Activated T-cell treated with anti-CD3 and anti-CD28 coated beads for 4 hours (primary cell): ENCODE measurements around the gene MRTFB.

ENCODE experiments used
- DNase-seq: peaks from one replicate; pipeline ENCODE4 v3.0.0-alpha.2; 2020

MRTFB gene

GRCh38 chr16:14244196-14245010 is 173.3 kb downstream of the MRTFB start:
- DNase-seq = no peak

GRCh38 chr16:14248791-14249190 is 177.7 kb downstream of the MRTFB start:
- no peak for DNase-seq

DNA sequence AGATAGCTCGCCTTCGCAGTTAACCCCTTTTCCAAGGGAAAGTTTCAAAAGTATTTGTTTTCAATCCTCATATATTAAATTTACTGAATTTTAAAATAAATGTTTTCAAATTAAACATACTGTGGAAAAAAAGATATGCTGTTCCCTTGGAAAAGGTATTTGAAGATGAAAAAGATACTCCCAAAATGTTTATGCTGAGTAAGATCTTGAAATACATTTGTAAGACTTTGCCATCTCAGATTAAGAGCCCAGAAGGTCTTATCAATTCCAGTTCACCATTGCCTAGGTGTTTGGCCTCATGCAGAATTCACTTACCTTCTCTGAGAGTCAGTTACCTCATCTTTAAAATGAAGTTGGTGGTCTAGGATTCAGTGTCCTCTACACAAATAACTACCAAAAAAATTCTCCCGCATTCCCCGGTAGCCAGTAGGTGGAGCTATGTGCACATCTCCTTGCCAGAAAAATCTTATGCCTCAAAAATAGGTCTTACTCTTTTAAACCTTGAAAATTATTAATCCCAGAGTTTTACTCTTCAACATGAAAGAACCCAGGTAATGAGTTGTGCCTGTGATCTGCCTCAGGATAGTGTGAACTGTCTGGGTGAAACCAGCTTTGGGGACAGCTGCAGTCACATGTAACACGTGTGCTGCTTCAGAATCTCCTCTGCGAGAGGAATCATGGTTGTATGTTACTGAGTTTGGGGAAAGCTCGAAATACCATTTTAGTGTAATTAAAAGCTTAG is 178.3 kb downstream of the MRTFB start:
- DNase-seq = peak; percentile 49

DNA sequence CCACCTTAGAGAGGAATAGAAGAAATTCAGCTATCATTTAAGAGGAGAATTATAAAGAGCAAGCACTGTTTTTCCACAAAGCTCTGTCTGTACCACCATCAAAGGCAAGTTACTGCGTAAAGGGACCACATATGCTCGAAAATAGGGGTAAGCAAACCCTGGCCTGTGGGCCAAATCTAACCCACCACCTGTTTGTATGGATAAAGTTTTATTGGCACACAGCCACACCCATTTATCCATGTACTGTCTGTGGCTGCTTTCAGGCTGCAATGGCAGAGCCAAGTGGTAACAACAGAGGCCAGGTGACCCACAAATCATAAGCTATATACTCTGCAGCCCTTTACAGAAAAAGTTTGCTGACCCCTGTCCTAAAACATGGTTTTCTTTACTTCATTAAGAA is 180.3 kb downstream of the MRTFB start:
- no peak for DNase-seq

GRCh38 chr16:14252860-14253259 is 181.7 kb downstream of the MRTFB start:
- DNase-seq = no peak

- DNase-seq = no peak
Observed at GRCh38 chr16:14263011-14263410, 191.9 kb downstream of the MRTFB start.

GRCh38 chr16:14263769-14264168 is 192.7 kb downstream of the MRTFB start:
- no peak for DNase-seq

- DNase-seq = no peak
Observed at GRCh38 chr16:14264327-14264943, 193.3 kb downstream of the MRTFB start.

DNA sequence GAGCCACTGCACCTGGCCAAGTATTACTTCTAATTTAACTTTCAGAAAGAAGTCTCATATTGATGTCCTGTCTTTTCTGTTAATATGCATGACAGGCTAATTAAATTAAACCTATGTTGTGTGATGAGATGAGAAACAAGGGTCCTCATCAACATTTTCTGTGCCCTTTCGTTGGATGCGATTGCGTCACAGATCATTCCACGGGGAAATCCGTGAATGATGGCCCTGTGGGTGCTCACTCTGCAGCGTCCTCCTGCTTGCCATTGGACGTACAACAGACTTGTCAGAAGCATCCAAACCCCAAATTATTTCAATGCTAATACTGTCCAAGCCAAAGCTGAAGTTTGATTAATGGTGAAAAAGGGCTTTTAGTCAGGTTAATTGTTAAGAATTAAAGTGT is 197.0 kb downstream of the MRTFB start:
- DNase-seq = no peak

- DNase-seq = no peak
Observed at GRCh38 chr16:14275934-14276333, 204.8 kb downstream of the MRTFB start.

DNA sequence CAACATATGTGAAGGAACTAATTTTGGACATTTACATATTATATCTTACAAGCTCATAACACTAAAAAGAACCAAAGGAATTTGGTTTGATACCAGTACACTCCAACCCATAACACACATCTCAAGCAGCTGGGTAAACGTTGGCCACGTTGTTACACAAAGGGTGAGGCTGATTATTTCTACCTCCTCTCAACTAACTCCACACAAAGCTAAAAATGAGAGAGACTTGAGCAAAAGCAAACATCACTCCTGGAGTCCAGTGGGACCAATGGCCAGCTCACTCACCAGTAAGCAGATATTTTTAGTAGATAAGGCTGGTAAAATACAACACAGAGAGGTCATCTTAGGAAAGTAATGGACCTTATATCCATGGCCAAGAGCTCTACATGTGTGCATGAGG is 207.6 kb downstream of the MRTFB start:
- no peak for DNase-seq

DNA sequence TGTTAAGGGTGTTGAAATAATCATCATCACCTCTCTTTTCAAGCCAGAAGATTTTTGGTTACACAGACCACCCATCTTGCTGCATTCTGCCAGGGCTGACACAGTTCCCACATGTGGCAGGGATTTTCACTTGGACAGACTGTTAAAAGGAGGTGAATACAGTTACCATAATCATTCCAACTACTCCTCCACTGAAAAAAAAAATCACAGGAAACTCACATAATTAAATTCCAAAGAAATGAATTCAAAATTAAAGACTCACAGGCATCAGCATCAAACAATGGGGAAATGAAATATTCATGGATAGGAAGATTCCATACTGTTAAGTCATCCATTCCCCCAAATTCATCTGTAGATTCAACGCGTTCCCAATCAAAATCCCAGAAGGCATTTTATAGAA is 209.4 kb downstream of the MRTFB start:
- DNase-seq = no peak

DNA sequence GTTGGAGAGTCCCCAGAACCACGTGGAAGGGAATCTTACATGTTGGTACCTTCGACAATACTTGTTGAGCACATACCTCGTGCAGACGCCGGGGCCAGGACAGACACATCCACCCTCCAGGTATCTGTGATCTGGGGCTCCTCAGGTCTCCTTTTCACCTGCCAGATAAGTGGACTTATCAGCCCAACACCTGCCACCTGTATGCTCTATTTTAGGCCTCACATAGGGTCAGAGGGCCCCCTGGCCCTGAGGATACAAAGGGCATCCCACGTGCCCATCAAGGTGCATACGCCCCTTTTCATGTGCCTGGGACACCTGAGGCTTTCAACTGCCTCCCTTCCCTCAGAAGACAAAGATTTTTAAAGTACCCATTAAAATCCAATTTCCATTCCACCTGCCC is 212.7 kb downstream of the MRTFB start:
- no peak for DNase-seq

GRCh38 chr16:14284371-14284770 is 213.3 kb downstream of the MRTFB start:
- no peak for DNase-seq

DNA sequence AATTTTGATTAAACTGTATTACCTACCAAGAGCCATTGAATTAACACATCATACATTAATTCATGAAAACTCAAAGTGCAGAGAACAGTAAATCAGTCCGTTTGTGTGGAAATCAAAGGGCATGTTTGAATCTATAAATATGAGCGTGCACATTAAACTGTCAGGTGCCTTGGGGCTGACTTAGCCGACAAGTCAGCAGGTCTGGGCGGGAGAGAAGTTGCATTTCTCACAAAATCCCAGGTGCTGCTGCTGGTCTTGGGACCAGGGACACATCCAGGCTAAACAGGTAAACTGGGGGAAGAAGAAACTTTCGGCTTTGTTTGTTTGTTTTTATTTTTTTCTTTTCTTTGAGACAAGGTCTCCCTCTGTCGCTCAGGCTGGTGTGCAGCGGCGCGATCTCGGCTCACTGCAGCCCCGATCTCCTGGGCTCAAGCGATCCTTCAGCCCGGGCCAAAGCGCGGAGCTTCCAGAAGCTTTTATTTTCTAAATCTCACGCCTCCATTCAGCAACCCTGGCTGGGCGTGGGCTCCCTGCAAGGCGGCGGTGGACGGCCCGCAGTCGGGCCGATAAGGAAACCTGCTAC is 213.9 kb downstream of the MRTFB start:
- DNase-seq = no peak

- DNase-seq = peak; percentile 97
Observed at GRCh38 chr16:14285513-14286367, 214.6 kb downstream of the MRTFB start.

- DNase-seq = no peak
Observed at GRCh38 chr16:14286368-14287230, 215.5 kb downstream of the MRTFB start.

- no peak for DNase-seq
Observed at GRCh38 chr16:14289692-14290340, 218.7 kb downstream of the MRTFB start.

DNA sequence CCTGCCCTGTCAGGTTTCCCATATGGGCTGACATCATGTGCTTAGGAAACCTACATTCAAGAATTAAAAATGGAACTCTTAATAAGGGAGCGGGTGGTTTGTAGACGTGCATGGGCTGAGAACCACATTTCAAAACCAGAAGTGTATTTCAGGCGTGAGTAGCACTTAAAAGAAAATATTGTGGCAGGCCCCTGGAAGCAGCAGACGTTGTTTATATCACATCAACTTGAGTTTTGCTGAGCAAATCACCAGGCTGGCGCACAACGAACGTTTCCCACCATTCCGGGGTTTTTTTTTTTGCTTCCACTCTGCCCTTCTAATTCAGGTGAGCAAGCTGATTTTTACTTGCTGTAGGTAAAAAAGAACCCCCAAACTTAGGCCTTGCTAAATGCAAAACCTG is 220.2 kb downstream of the MRTFB start:
- no peak for DNase-seq

DNA sequence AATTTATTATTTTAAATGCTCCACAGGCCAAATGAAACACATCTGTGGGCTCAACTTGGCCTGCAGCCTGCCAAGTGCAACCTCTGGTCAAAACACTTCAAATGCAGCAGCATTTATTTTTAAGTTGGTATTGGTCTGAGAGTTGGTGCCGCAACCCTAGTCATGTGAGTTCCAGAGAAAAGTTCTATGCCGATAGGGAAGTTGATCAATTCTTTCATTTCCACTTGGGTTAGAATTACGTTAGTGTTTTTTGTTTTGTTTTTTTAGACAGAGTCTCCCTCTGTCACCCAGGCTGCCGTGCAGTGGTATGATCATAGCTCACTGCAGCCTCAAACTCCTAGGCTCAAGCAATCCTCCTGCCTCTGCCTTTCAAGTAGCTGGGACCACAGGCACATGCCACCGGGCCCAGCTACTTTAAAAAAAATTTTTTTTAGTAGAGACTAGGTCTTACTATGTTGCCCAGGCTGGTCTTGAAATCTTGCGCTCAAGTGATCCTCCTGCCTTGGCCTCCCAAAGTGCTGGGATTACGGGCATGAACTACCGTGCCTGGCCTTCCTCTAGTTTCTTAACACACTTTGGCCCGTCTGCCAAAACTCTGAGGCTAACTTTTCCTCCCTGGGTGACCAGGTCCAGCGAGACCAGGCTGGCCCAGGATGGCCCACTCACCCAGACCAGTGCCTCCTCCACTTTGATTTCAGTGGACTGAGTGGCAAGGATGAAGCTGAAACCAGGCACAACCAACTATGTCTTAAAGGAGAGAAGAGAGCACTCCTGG is 221.1 kb downstream of the MRTFB start:
- no peak for DNase-seq
